ENCODE measurements around the gene MKI67.

Gene MKI67

GRCh38 chr10:128130051-128130450, 3.8 kb upstream of the MKI67 start:
- Histone ChIP-seq H3K4me2 (ENCODE audit: low read depth, low read length) (no peak overlapping the region), H3K9me3 (replicated peaks; ENCODE audit: insufficient read depth, low read length) (no peaks in the 10 kb centered on the region), H3K79me2 (ENCODE audit: low read length) (peaks cover 16% of the 10 kb centered on the region), H3K9me2 (replicated peaks; ENCODE audit: insufficient read depth, low read length) (no peaks in the 10 kb centered on the region), H3K4me3 (ENCODE audit: low read length) (no peak overlapping the region), H3K4me1 (ENCODE audit: low read length) (peaks cover 5% of the 10 kb centered on the region), H3F3A (ENCODE audit: insufficient read depth, low read length) (peaks cover 11% of the 10 kb centered on the region; the same call in 1 of the 2 replicates), H3K36me3 (replicated peaks; ENCODE audit: insufficient read depth, low read length) (no peaks in the 10 kb centered on the region), H3K27ac (ENCODE audit: low read length) (no peak overlapping the region), H4K20me1 (ENCODE audit: insufficient read depth, low read length) (no peaks in the 10 kb centered on the region), H3K27me3 (replicated peaks; ENCODE audit: insufficient read depth, low read length) (no peaks in the 10 kb centered on the region), H3K9ac (ENCODE audit: low read length) (no peak overlapping the region), H2AFZ (ENCODE audit: low read length) (no peak overlapping the region)
- TF ChIP-seq EZH2 (optimal IDR thresholded peaks at IDR 0.05; ENCODE audit: low read depth, low read length) (no peak), EZH2phosphoT487 (IDR thresholded peaks at IDR 0.05; ENCODE audit: low read length) (no peak), CTCF (IDR thresholded peaks at IDR 0.05; ENCODE audit: low read length) (no peak)
- no peak for DNase-seq

- DNase-seq: no peak
- no peak overlapping the region for H3K27ac ChIP-seq (ENCODE audit: low read length)
- TF ChIP-seq EZH2 (optimal IDR thresholded peaks at IDR 0.05; ENCODE audit: low read depth, low read length) (no peak), EZH2phosphoT487 (IDR thresholded peaks at IDR 0.05; ENCODE audit: low read length) (no peak), CTCF (IDR thresholded peaks at IDR 0.05; ENCODE audit: low read length) (no peak)
- no peaks in the 10 kb centered on the region for H3K9me3 ChIP-seq (replicated peaks; ENCODE audit: insufficient read depth, low read length)
- no peaks in the 10 kb centered on the region for H3K36me3 ChIP-seq (replicated peaks; ENCODE audit: insufficient read depth, low read length)
- peaks cover 7% of the 10 kb centered on the region; the same call in 1 of the 2 replicates for H4K20me1 ChIP-seq (ENCODE audit: insufficient read depth, low read length)
- H3K27me3 ChIP-seq (replicated peaks; ENCODE audit: insufficient read depth, low read length): no peaks in the 10 kb centered on the region
- peaks cover 5% of the 10 kb centered on the region for H3K4me1 ChIP-seq (ENCODE audit: low read length)
- peaks cover 13% of the 10 kb centered on the region; the same call in 1 of the 2 replicates for H3F3A ChIP-seq (ENCODE audit: insufficient read depth, low read length)
- H3K4me2 ChIP-seq (ENCODE audit: low read depth, low read length): no peak overlapping the region
- H3K79me2 ChIP-seq (ENCODE audit: low read length): peaks cover 31% of the 10 kb centered on the region
- H3K9me2 ChIP-seq (replicated peaks; ENCODE audit: insufficient read depth, low read length): no peaks in the 10 kb centered on the region
- H3K9ac ChIP-seq (ENCODE audit: low read length): no peak overlapping the region
- no peak overlapping the region for H2AFZ ChIP-seq (ENCODE audit: low read length)
- no peak overlapping the region for H3K4me3 ChIP-seq (ENCODE audit: low read length)
Measured at GRCh38 chr10:128128582-128128981, 2.4 kb upstream of the MKI67 start.

- Histone ChIP-seq H3K27ac (ENCODE audit: low read length) (peak overlapping the region; percentile 55; the same call in 1 of the 2 replicates), H3K9ac (ENCODE audit: low read length) (peak overlapping the region; percentile 97), H3K4me1 (ENCODE audit: low read length) (peaks cover 12% of the 10 kb centered on the region), H3K9me3 (replicated peaks; ENCODE audit: insufficient read depth, low read length) (no peaks in the 10 kb centered on the region), H3K4me3 (ENCODE audit: low read length) (peak overlapping the region; percentile 73), H2AFZ (ENCODE audit: low read length) (peak overlapping the region; percentile 57), H4K20me1 (ENCODE audit: insufficient read depth, low read length) (peaks cover 7% of the 10 kb centered on the region; the same call in 1 of the 2 replicates), H3K9me2 (replicated peaks; ENCODE audit: insufficient read depth, low read length) (no peaks in the 10 kb centered on the region), H3F3A (ENCODE audit: insufficient read depth, low read length) (peaks cover 13% of the 10 kb centered on the region; the same call in 1 of the 2 replicates), H3K4me2 (ENCODE audit: low read depth, low read length) (peak overlapping the region; percentile 83), H3K27me3 (replicated peaks; ENCODE audit: insufficient read depth, low read length) (no peaks in the 10 kb centered on the region), H3K36me3 (replicated peaks; ENCODE audit: insufficient read depth, low read length) (peaks cover 11% of the 10 kb centered on the region; the same call in 1 of the 2 replicates), H3K79me2 (ENCODE audit: low read length) (peaks cover 59% of the 10 kb centered on the region)
- DNase-seq: peak; percentile 32
- TF ChIP-seq EZH2 (optimal IDR thresholded peaks at IDR 0.05; ENCODE audit: low read depth, low read length): no peak
- TF ChIP-seq EZH2phosphoT487 (IDR thresholded peaks at IDR 0.05; ENCODE audit: low read length): no peak
- TF ChIP-seq CTCF (IDR thresholded peaks at IDR 0.05; ENCODE audit: low read length): no peak
Measured at GRCh38 chr10:128125416-128125943, 743 bp downstream of the MKI67 start.
